ENCODE data around the gene BHLHE40.
A peak's percentile ranks its signal among the peaks of the same experiment; 100 is the strongest.
"Not testable (repeated sequence)": the region's sequence is repeated elsewhere in the genome, so short reads cannot be mapped to it uniquely, and the experiment has no call there.

BHLHE40 gene

GRCh38 chr3:4963669-4964570 lies 15.3 kb upstream of the BHLHE40 start:
- no peak for DNase-seq (ENCODE audit: low read depth)

- DNase-seq (ENCODE audit: low read depth), result not testable (repeated sequence)
Observed at GRCh38 chr3:4966006-4966405, 13.2 kb upstream of the BHLHE40 start.

- not testable (repeated sequence) for DNase-seq (ENCODE audit: low read depth)
Observed at GRCh38 chr3:4967683-4968082, 11.6 kb upstream of the BHLHE40 start.

GRCh38 chr3:4971437-4971836 lies 7.8 kb upstream of the BHLHE40 start:
- not testable (repeated sequence) for DNase-seq (ENCODE audit: low read depth)

- DNase-seq (ENCODE audit: low read depth), result no peak
Observed at GRCh38 chr3:4971838-4972237, 7.4 kb upstream of the BHLHE40 start.

- DNase-seq (ENCODE audit: low read depth), result no peak
Observed at GRCh38 chr3:4972652-4973643, 6.3 kb upstream of the BHLHE40 start.

- DNase-seq (ENCODE audit: low read depth), result no peak
Observed at GRCh38 chr3:4974154-4974553, 5.1 kb upstream of the BHLHE40 start.

GRCh38 chr3:4976109-4976508 lies 3.1 kb upstream of the BHLHE40 start:
- peak; percentile 34 for DNase-seq (ENCODE audit: low read depth)

- DNase-seq (ENCODE audit: low read depth), result peak; percentile 63
Observed at GRCh38 chr3:4977001-4977852, 2.0 kb upstream of the BHLHE40 start.

GRCh38 chr3:4977853-4978203 lies 1.4 kb upstream of the BHLHE40 start:
- DNase-seq (ENCODE audit: low read depth), result no peak

- DNase-seq (ENCODE audit: low read depth), result peak; percentile 92
Observed at GRCh38 chr3:4978204-4978965, 852 bp upstream of the BHLHE40 start.

- no peak for DNase-seq (ENCODE audit: low read depth)
Observed at GRCh38 chr3:4978966-4979427, 240 bp upstream of the BHLHE40 start.

GRCh38 chr3:4980229-4981203 lies 1.3 kb downstream of the BHLHE40 start:
- peak; percentile 86 for DNase-seq (ENCODE audit: low read depth)

- DNase-seq (ENCODE audit: low read depth), result no peak
Observed at GRCh38 chr3:4981294-4981664, 2.0 kb downstream of the BHLHE40 start.

- DNase-seq (ENCODE audit: low read depth), result no peak
Observed at GRCh38 chr3:4981665-4982494, 2.6 kb downstream of the BHLHE40 start.

GRCh38 chr3:4982773-4983738 lies 3.8 kb downstream of the BHLHE40 start:
- DNase-seq (ENCODE audit: low read depth), result no peak

GRCh38 chr3:4983739-4984510 lies 4.7 kb downstream of the BHLHE40 start:
- peak; percentile 66 for DNase-seq (ENCODE audit: low read depth)

All from stimulated activated CD8-positive, alpha-beta memory T cell treated with anti-CD3 and anti-CD28 coated beads, Interleukin-4, amount 100 ng/mL, for 24 hours (primary cell).